Suppressor macrophage treated with lipopolysaccharide for 4 hours (primary cell): ENCODE data around the gene EMX1.

ENCODE experiments used
- DNase-seq: peaks from one replicate; pipeline ENCODE4 v3.0.0-alpha.2; 2020

The EMX1 gene

GRCh38 chr2:72983500-72984161 lies 66.3 kb downstream of the EMX1 start:
- DNase-seq: no peak

GRCh38 chr2:72984172-72984671 lies 66.9 kb downstream of the EMX1 start:
- DNase-seq: no peak
